ENCODE results near the gene PRPS1.

DNA sequence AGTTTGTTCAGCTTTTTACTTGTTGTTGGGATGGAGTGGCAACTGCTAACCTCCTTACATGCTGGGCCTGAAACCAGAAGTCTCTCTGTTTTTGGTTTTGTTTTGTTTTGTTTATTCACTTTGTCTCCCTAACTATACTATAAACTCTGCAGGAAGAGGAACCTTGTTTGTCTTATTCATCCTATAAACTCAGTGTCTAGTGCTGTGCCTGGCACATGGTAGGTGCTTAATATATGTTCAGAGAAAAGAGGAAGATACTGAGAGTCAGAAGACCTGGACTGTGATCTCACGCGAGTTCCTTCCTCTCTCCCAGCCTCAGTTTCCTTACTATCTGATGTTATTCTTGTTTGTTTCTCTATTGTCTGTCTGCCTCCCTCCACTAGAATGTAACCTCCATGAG is 71.3 kb downstream of the PRPS1 start:
- TF ChIP-seq FOXP4 (CRISPR knock-in tag; IDR thresholded peaks at IDR 0.05) = no peak
- no peak for TF ChIP-seq NR3C1 (CRISPR knock-in tag; conservative IDR thresholded peaks at IDR 0.05; ENCODE audit: low read depth)
